H9 (cell line): Measurements from ENCODE around the gene ARHGEF38. TPM values are rescaled to one million over a fixed set of nuclear protein-coding genes. Genes with fewer than 3 reads are reported as not detected.

Experiments used
- DNase-seq: peaks from one replicate; pipeline ENCODE4 v3.0.0-alpha.2; 2017
- H2AFZ ChIP-seq: one replicate; pipeline ENCODE4 v1.6.1; 2013; ENCODE audit warnings: mild to moderate bottlenecking, low read length, control low read depth, moderate library complexity
- H2AK5ac ChIP-seq: 2 replicates; pipeline ENCODE4 v1.6.1; 2013; ENCODE audit warnings: low read length, control low read depth, mixed read lengths; ENCODE audit not compliant: insufficient read length
- H2BK120ac ChIP-seq: one replicate; pipeline ENCODE4 v1.6.1; 2013; ENCODE audit warnings: low read depth, mild to moderate bottlenecking, low read length, control low read depth, inconsistent platforms; ENCODE audit not compliant: poor library complexity, severe bottlenecking
- H2BK12ac ChIP-seq: 2 replicates; pipeline ENCODE4 v1.6.1; 2013; ENCODE audit warnings: low read length, control low read depth, mixed read lengths, low read depth; ENCODE audit not compliant: insufficient read length
- H2BK15ac ChIP-seq: 2 replicates; pipeline ENCODE4 v1.6.1; 2013; ENCODE audit warnings: low read depth, low read length, control low read depth
- H2BK20ac ChIP-seq: one replicate; pipeline ENCODE4 v1.6.1; 2013; ENCODE audit warnings: low read depth, mild to moderate bottlenecking, low read length, control low read depth, inconsistent platforms; ENCODE audit not compliant: poor library complexity, severe bottlenecking
- H2BK5ac ChIP-seq: 2 replicates; pipeline ENCODE4 v1.6.1; 2013; ENCODE audit warnings: low read length, control low read depth, mixed read lengths; ENCODE audit not compliant: insufficient read length
- H3K14ac ChIP-seq: 2 replicates; pipeline ENCODE4 v1.6.1; 2013; ENCODE audit warnings: low read length, control low read depth; ENCODE audit not compliant: insufficient read depth
- H3K18ac ChIP-seq: 2 replicates; pipeline ENCODE4 v1.6.1; 2013; ENCODE audit warnings: low read depth, mild to moderate bottlenecking, mixed read lengths, low read length, control low read depth; ENCODE audit not compliant: insufficient read length
- H3K23ac ChIP-seq: 2 replicates; pipeline ENCODE4 v1.6.1; 2013; ENCODE audit warnings: low read length, control low read depth, mixed read lengths, low read depth; ENCODE audit not compliant: insufficient read length
- H3K23me2 ChIP-seq: 2 replicates; pipeline ENCODE4 v1.6.1; 2013; ENCODE audit warnings: low read depth, mild to moderate bottlenecking, mixed read lengths, low read length, control low read depth; ENCODE audit not compliant: insufficient read length, poor library complexity, severe bottlenecking
- H3K27ac ChIP-seq: 2 replicates; pipeline ENCODE4 v1.5.1; 2013; ENCODE audit warnings: low read length, control low read depth, mixed read lengths, low read depth; ENCODE audit not compliant: insufficient read length
- H3K27me3 ChIP-seq: 2 replicates; pipeline ENCODE4 v1.6.1; 2013; ENCODE audit warnings: low read length, control low read depth, inconsistent platforms; ENCODE audit not compliant: insufficient read depth
- H3K4ac ChIP-seq: 2 replicates; pipeline ENCODE4 v1.6.1; 2013; ENCODE audit warnings: low read depth, mild to moderate bottlenecking, control low read depth, inconsistent platforms, low read length, moderate library complexity
- H3K4me1 ChIP-seq: 2 replicates; pipeline ENCODE4 v1.6.1; 2013; ENCODE audit warnings: low read length, control low read depth, inconsistent platforms; ENCODE audit not compliant: insufficient read depth
- H3K4me2 ChIP-seq: 2 replicates; pipeline ENCODE4 v1.6.1; 2013; ENCODE audit warnings: low read length, control low read depth, mixed read lengths; ENCODE audit not compliant: insufficient read length, insufficient read depth
- H3K56ac ChIP-seq: 2 replicates; pipeline ENCODE4 v1.6.1; 2013; ENCODE audit warnings: low read depth, mild to moderate bottlenecking, mixed read lengths, low read length, control low read depth; ENCODE audit not compliant: insufficient read length
- H3K79me1 ChIP-seq: 2 replicates; pipeline ENCODE4 v1.6.1; 2013; ENCODE audit warnings: low read depth, mild to moderate bottlenecking, moderate library complexity, low read length, control low read depth, inconsistent platforms; ENCODE audit not compliant: insufficient read depth, poor library complexity, severe bottlenecking
- H3K79me2 ChIP-seq: 2 replicates; pipeline ENCODE4 v1.6.1; 2013; ENCODE audit warnings: low read length, control low read depth, inconsistent platforms; ENCODE audit not compliant: insufficient read depth
- H3K9ac ChIP-seq: 2 replicates; pipeline ENCODE4 v1.6.1; 2013; ENCODE audit warnings: low read length, control low read depth, mixed read lengths; ENCODE audit not compliant: insufficient read length; ENCODE audit errors: extremely low read depth
- H3K9me3 ChIP-seq: one replicate; pipeline ENCODE4 v1.6.1; 2013; ENCODE audit warnings: low read depth, low read length, inconsistent platforms; ENCODE audit not compliant: control insufficient read depth
- H3T11ph ChIP-seq: one replicate; pipeline ENCODE4 v1.6.1; 2013; ENCODE audit warnings: mild to moderate bottlenecking, low read length, control low read depth, inconsistent platforms
- H4K20me1 ChIP-seq: one replicate; pipeline ENCODE4 v1.6.1; 2013; ENCODE audit not compliant: control insufficient read depth, insufficient read length, insufficient read depth
- H4K5ac ChIP-seq: 2 replicates; pipeline ENCODE4 v1.6.1; 2013; ENCODE audit warnings: low read depth, mild to moderate bottlenecking, mixed read lengths, low read length, control low read depth; ENCODE audit not compliant: insufficient read length
- H4K8ac ChIP-seq: replicated peaks from 2 replicates; pipeline ENCODE4 v1.6.1; 2013; ENCODE audit warnings: low read length, control low read depth, mixed read lengths, low read depth; ENCODE audit not compliant: insufficient read length
- H4K91ac ChIP-seq: 2 replicates; pipeline ENCODE4 v1.6.1; 2013; ENCODE audit warnings: low read depth, mild to moderate bottlenecking, moderate library complexity, mixed read lengths, low read length, control low read depth; ENCODE audit not compliant: insufficient read length
- H3K27ac Mint-ChIP-seq, 3 experiments: 2 replicates in 2 of 3; 3 replicates in 1 of 3; pipeline ENCODE4 v1.8.0; 2020 to 2021; ENCODE audit warnings: mixed read lengths in 3 of 3, mild to moderate bottlenecking in 1 of 3, moderate library complexity in 1 of 3
- H3K27me3 Mint-ChIP-seq: 2 replicates; pipeline ENCODE4 v1.8.0; 2021; ENCODE audit warnings: low read depth, mild to moderate bottlenecking, moderate library complexity, mixed read lengths
- H3K36me3 Mint-ChIP-seq, 3 experiments: 2 replicates in 2 of 3; 3 replicates in 1 of 3; pipeline ENCODE4 v1.8.0; 2020 to 2021; ENCODE audit warnings: low read depth in 3 of 3, mixed read lengths in 3 of 3; ENCODE audit not compliant: insufficient read depth in 1 of 3
- H3K4me1 Mint-ChIP-seq, 2 experiments: 2 replicates each; pipeline ENCODE4 v1.8.0; 2020; ENCODE audit warnings: mixed read lengths in 2 of 2
- H3K4me3 Mint-ChIP-seq, 2 experiments: 2 replicates in 1 of 2; 3 replicates in 1 of 2; pipeline ENCODE4 v1.8.0; 2020 to 2021; ENCODE audit warnings: mild to moderate bottlenecking in 2 of 2, mixed read lengths in 2 of 2, moderate library complexity in 1 of 2
- H3K9me3 Mint-ChIP-seq, 2 experiments: 2 replicates in 1 of 2; 3 replicates in 1 of 2; pipeline ENCODE4 v1.8.0; 2020; ENCODE audit warnings: mild to moderate bottlenecking in 2 of 2, mixed read lengths in 2 of 2, moderate library complexity in 1 of 2
- WGBS: extraction: QIAGEN DNeasy Blood & Tissue Kit; methylation state at CpG from one replicate; pipeline ENCODE4 v1.1.7; 2013; ENCODE audit warnings: missing lambda C conversion rate, low lambda C conversion rate, mixed read lengths; ENCODE audit not compliant: insufficient read length; ENCODE audit errors: extremely low coverage; 5-methylcytosine and 5-hydroxymethylcytosine counted together
- total RNA-seq: library from RNA; stranded (reverse); gene quantifications from 2 replicates; pipeline ENCODE4 v1.2.1, GENCODE V29; 2021
- TF ChIP-seq, protein P1 (sequence below): fragments of 200-600 bp; sonication (generic); conservative IDR thresholded peaks from 3 replicates; pipeline ENCODE4 v1.8.0; 2021; ENCODE audit warnings: antibody characterized with exemption, mild to moderate bottlenecking

ARHGEF38 gene
- total RNA-seq, 1 experiment from 2014 or later: not detected

DNA sequence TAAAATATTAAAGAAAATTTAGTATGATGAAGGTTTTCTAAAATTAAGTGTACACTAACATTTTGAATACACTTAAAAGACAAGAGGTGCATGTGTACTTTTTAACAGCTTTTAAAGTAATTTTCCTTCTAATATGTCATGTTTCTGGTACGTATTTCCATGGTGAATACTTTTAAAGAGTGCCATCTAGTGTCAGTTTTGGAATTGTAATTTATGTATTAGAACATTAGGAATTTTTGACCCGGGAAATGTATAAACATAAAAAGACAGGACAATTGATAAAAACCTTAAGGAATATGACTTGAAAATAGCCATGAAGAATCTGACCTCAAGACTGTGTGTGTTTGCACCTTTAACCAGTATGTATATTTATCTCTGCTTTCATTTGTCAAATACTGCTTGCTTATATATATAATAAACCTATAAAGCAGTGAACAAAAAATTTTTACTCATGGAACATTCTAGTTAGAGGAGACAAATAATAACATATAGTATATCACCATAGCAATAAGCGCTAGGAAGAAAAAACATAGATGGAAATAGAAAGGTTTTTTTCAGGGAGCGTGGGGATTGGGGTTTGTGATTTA, 163.4 kb downstream of the ARHGEF38 start:
- Histone ChIP-seq H3K4me2 (no peak overlapping the region), H3K79me2 (no peaks in the 10 kb centered on the region; the same call in 1 of the 2 replicates), H3K79me1 (no peaks in the 10 kb centered on the region), H3K9me3 (no peaks in the 10 kb centered on the region), H2AFZ (no peak overlapping the region), H3K4ac (no peak overlapping the region), H4K8ac (no peak overlapping the region), H2BK20ac (no peak overlapping the region), H4K91ac (no peak overlapping the region), H2BK12ac (no peak overlapping the region), H3K27ac (no peak overlapping the region), H3K23me2 (no peaks in the 10 kb centered on the region), H3K9ac (no peak overlapping the region), H3K56ac (no peak overlapping the region), H3K14ac (no peak overlapping the region), H2BK5ac (no peak overlapping the region), H3K23ac (no peak overlapping the region), H2AK5ac (no peak overlapping the region), H4K5ac (no peak overlapping the region), H3K4me1 (no peaks in the 10 kb centered on the region), H3K27me3 (no peaks in the 10 kb centered on the region), H2BK120ac (no peak overlapping the region), H3T11ph (no peak overlapping the region), H2BK15ac (no peak overlapping the region), H4K20me1 (no peaks in the 10 kb centered on the region), H3K18ac (no peak overlapping the region)
- Mint-ChIP-seq H3K9me3 (peaks cover 6 to 7% of the 10 kb centered on the region in 2 experiments; a peak in 3 of 5 replicates), H3K27me3 (no peaks in the 10 kb centered on the region), H3K4me1 (peaks cover 0 to 2% of the 10 kb centered on the region in 2 experiments; a peak in 1 of 4 replicates), H3K4me3 (no peak overlapping the region), H3K36me3 (peaks cover 11 to 33% (median 23%) of the 10 kb centered on the region in 3 experiments), H3K27ac (no peak overlapping the region)
- TF ChIP-seq, protein P1, sequence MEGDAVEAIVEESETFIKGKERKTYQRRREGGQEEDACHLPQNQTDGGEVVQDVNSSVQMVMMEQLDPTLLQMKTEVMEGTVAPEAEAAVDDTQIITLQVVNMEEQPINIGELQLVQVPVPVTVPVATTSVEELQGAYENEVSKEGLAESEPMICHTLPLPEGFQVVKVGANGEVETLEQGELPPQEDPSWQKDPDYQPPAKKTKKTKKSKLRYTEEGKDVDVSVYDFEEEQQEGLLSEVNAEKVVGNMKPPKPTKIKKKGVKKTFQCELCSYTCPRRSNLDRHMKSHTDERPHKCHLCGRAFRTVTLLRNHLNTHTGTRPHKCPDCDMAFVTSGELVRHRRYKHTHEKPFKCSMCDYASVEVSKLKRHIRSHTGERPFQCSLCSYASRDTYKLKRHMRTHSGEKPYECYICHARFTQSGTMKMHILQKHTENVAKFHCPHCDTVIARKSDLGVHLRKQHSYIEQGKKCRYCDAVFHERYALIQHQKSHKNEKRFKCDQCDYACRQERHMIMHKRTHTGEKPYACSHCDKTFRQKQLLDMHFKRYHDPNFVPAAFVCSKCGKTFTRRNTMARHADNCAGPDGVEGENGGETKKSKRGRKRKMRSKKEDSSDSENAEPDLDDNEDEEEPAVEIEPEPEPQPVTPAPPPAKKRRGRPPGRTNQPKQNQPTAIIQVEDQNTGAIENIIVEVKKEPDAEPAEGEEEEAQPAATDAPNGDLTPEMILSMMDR: no peak; the same call in 2 of the 3 replicates
- no peak for DNase-seq
- 100% methylated on average over 1 of the region's 4 CpGs for WGBS
